ENCODE measurements around the gene DNMBP.

DNA sequence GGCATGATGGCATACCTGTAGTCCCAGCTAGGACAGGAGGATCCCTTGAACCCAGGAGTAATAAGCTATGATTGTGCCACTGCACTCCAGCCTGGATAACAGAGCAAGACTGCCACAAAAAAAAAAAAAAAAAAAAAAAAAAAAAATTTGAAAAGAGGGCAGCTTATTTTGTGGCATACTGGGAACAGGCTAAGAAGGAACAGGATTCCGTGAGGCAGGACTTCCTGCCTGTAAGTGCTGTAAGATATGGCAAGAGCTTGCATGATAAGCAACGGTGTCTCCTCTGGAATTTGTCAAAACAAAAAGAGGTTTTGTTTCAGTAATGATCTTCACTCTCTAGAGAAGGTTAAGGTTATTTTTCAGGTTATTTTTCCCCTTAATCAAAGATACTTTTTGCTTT, 126.2 kb downstream of the DNMBP start:
- TF ChIP-seq, protein P1, sequence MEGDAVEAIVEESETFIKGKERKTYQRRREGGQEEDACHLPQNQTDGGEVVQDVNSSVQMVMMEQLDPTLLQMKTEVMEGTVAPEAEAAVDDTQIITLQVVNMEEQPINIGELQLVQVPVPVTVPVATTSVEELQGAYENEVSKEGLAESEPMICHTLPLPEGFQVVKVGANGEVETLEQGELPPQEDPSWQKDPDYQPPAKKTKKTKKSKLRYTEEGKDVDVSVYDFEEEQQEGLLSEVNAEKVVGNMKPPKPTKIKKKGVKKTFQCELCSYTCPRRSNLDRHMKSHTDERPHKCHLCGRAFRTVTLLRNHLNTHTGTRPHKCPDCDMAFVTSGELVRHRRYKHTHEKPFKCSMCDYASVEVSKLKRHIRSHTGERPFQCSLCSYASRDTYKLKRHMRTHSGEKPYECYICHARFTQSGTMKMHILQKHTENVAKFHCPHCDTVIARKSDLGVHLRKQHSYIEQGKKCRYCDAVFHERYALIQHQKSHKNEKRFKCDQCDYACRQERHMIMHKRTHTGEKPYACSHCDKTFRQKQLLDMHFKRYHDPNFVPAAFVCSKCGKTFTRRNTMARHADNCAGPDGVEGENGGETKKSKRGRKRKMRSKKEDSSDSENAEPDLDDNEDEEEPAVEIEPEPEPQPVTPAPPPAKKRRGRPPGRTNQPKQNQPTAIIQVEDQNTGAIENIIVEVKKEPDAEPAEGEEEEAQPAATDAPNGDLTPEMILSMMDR (IDR thresholded peaks at IDR 0.05; ENCODE audit: control extremely low read depth in 1 of 3, insufficient read depth in 1 of 3, low read depth in 1 of 3, low read length in 3 of 3) = no peak
- TF ChIP-seq ZNF274 (IDR thresholded peaks at IDR 0.05; ENCODE audit: borderline replicate concordance, extremely low read depth, low read length) (no peak), CHD2 (IDR thresholded peaks at IDR 0.05; ENCODE audit: low read length) (no peak), EZH2 (IDR thresholded peaks at IDR 0.05; ENCODE audit: low read depth, low read length, severe bottlenecking) (no peak), SP2 (IDR thresholded peaks at IDR 0.05; ENCODE audit: low read length) (no peak), HDAC6 (IDR thresholded peaks at IDR 0.05; ENCODE audit: low read depth, low read length) (no peak), PHF8 (conservative IDR thresholded peaks at IDR 0.05; ENCODE audit: low read depth, low read length) (no peak), NRF1 (IDR thresholded peaks at IDR 0.05; ENCODE audit: low read depth, low read length) (no peak), POLR2A (IDR thresholded peaks at IDR 0.05; ENCODE audit: control extremely low read depth in 1 of 2, low read depth in 2 of 2, low read length in 2 of 2) (no peak), ASH2L (IDR thresholded peaks at IDR 0.05; ENCODE audit: low read length) (no peak), POLR2AphosphoS5 (IDR thresholded peaks at IDR 0.05; ENCODE audit: low read depth, low read length) (no peak), CEBPB (IDR thresholded peaks at IDR 0.05; ENCODE audit: low read depth, low read length) (no peak)
- TF ChIP-seq, protein P2, sequence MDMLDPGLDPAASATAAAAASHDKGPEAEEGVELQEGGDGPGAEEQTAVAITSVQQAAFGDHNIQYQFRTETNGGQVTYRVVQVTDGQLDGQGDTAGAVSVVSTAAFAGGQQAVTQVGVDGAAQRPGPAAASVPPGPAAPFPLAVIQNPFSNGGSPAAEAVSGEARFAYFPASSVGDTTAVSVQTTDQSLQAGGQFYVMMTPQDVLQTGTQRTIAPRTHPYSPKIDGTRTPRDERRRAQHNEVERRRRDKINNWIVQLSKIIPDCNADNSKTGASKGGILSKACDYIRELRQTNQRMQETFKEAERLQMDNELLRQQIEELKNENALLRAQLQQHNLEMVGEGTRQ (IDR thresholded peaks at IDR 0.05; ENCODE audit: low read length) = no peak
- TF ChIP-seq, protein P3, sequence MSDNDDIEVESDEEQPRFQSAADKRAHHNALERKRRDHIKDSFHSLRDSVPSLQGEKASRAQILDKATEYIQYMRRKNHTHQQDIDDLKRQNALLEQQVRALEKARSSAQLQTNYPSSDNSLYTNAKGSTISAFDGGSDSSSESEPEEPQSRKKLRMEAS (IDR thresholded peaks at IDR 0.05) = no peak

Measured in H1 (cell line).